GM23338 (cell line): ENCODE results near the gene GSAP. TPM values are rescaled to one million over a fixed set of nuclear protein-coding genes. Genes with fewer than 3 reads are reported as not detected.

ENCODE experiments used
- ATAC-seq: fragments of 200-7000 bp; cut with Tn5 transposase; 3 replicates; pipeline ENCODE4 v1.9.1; 2020
- DNase-seq: peaks from one replicate; pipeline ENCODE4 v3.0.0-alpha.2; 2015; ENCODE audit warnings: low spot score
- H2AFZ ChIP-seq: fragments of 200-600 bp; sonication (generic); 2 replicates; pipeline ENCODE4 v1.8.0; 2016; ENCODE audit warnings: antibody characterized with exemption, mild to moderate bottlenecking, moderate library complexity
- H3F3A ChIP-seq: fragments of 200-600 bp; sonication (generic); replicated peaks from 2 replicates; pipeline ENCODE4 v1.8.0; 2017; ENCODE audit warnings: antibody characterized with exemption, mixed run types, low read depth
- H3K27ac ChIP-seq: fragments of 200-600 bp; sonication (generic); 2 replicates; pipeline ENCODE4 v1.6.1; 2016; ENCODE audit warnings: low read depth
- H3K27me3 ChIP-seq: fragments of 200-600 bp; sonication (generic); 2 replicates; pipeline ENCODE4 v1.8.0; 2016; ENCODE audit warnings: mild to moderate bottlenecking, mixed run types, moderate library complexity; ENCODE audit not compliant: insufficient read depth
- H3K36me3 ChIP-seq: fragments of 200-600 bp; sonication (generic); 2 replicates; pipeline ENCODE4 v1.8.0; 2016; ENCODE audit warnings: mild to moderate bottlenecking; ENCODE audit not compliant: insufficient read depth
- H3K4me1 ChIP-seq: fragments of 200-600 bp; sonication (generic); 2 replicates; pipeline ENCODE4 v1.8.0; 2016; ENCODE audit warnings: mild to moderate bottlenecking, moderate library complexity; ENCODE audit not compliant: insufficient read depth
- H3K4me2 ChIP-seq: fragments of 200-600 bp; sonication (generic); 2 replicates; pipeline ENCODE4 v1.7.1; 2017; ENCODE audit warnings: mixed run types
- H3K4me3 ChIP-seq: fragments of 200-600 bp; sonication (generic); 2 replicates; pipeline ENCODE4 v1.6.1; 2016; ENCODE audit warnings: mixed run types
- H3K79me2 ChIP-seq: fragments of 200-600 bp; sonication (generic); replicated peaks from 2 replicates; pipeline ENCODE4 v1.8.0; 2017; ENCODE audit warnings: mild to moderate bottlenecking; ENCODE audit not compliant: insufficient read depth
- H3K9me2 ChIP-seq: fragments of 200-600 bp; sonication (generic); 2 replicates; pipeline ENCODE4 v1.8.0; 2017; ENCODE audit not compliant: insufficient read depth
- H4K20me1 ChIP-seq: fragments of 200-600 bp; sonication (generic); replicated peaks from 2 replicates; pipeline ENCODE4 v1.8.0; 2017; ENCODE audit warnings: mild to moderate bottlenecking; ENCODE audit not compliant: insufficient read depth
- H3K27ac Mint-ChIP-seq: 2 replicates; pipeline ENCODE4 v1.8.0; 2020; ENCODE audit warnings: inconsistent platforms, mild to moderate bottlenecking, moderate library complexity, mixed read lengths
- H3K27me3 Mint-ChIP-seq: 3 replicates; pipeline ENCODE4 v1.8.0; 2022; ENCODE audit warnings: low read depth, mild to moderate bottlenecking, moderate library complexity, mixed read lengths, inconsistent platforms; ENCODE audit not compliant: insufficient read depth, poor library complexity
- H3K36me3 Mint-ChIP-seq: 3 replicates; pipeline ENCODE4 v1.8.0; 2021; ENCODE audit warnings: low read depth, mild to moderate bottlenecking, inconsistent platforms, moderate library complexity, mixed read lengths
- H3K4me1 Mint-ChIP-seq: 3 replicates; pipeline ENCODE4 v1.8.0; 2020; ENCODE audit warnings: mild to moderate bottlenecking, inconsistent platforms, mixed read lengths
- H3K4me3 Mint-ChIP-seq: 3 replicates; pipeline ENCODE4 v1.8.0; 2021; ENCODE audit warnings: moderate library complexity, mild to moderate bottlenecking, inconsistent platforms, mixed read lengths
- H3K9me3 Mint-ChIP-seq: 3 replicates; pipeline ENCODE4 v1.8.0; 2020; ENCODE audit warnings: moderate library complexity, mild to moderate bottlenecking, inconsistent platforms, mixed read lengths
- CREB1 ChIP-seq: fragments of 250-450 bp; sonication (Bioruptor Pico); IDR thresholded peaks from 2 replicates; pipeline ENCODE4 v1.5.0; 2020; ENCODE audit warnings: low read depth, mild to moderate bottlenecking, moderate library complexity
- ETS1 ChIP-seq: IDR thresholded peaks from 2 replicates; pipeline ENCODE4 v1.6.1; 2016; ENCODE audit warnings: antibody characterized with exemption
- EZH2 ChIP-seq: fragments of 200-600 bp; sonication (generic); IDR thresholded peaks from one replicate; pipeline ENCODE4 v1.8.0; 2017; ENCODE audit warnings: antibody characterized with exemption, mild to moderate bottlenecking, low read depth; ENCODE audit not compliant: unreplicated experiment
- EZH2phosphoT487 ChIP-seq: fragments of 200-600 bp; sonication (generic); IDR thresholded peaks from one replicate; pipeline ENCODE4 v1.8.1; 2018; ENCODE audit warnings: antibody characterized with exemption; ENCODE audit not compliant: unreplicated experiment
- REST ChIP-seq: IDR thresholded peaks from one replicate; pipeline ENCODE4 v1.6.1; 2018; ENCODE audit warnings: antibody characterized with exemption; ENCODE audit not compliant: unreplicated experiment
- STAT1 ChIP-seq: IDR thresholded peaks from one replicate; pipeline ENCODE4 v1.6.1; 2016; ENCODE audit warnings: antibody characterized with exemption; ENCODE audit not compliant: unreplicated experiment
- ZNF331 ChIP-seq: fragments of 250-450 bp; sonication (Bioruptor Pico); IDR thresholded peaks from 2 replicates; pipeline ENCODE4 v1.5.0; 2020; ENCODE audit warnings: low read depth, mild to moderate bottlenecking, moderate library complexity
- polyA plus RNA-seq: library from polyadenylated mRNA; unstranded; fragments of >200 nt; fragmentation: Nextera tagmentation; extraction: Ambion mirVana; gene quantifications from 2 replicates; pipeline ENCODE4 v1.2.1, GENCODE V29; 2016
- total RNA-seq: library from RNA; depleted of rRNA; stranded (reverse); fragments of >200 nt; shearing (Covaris generic); gene quantifications from 2 replicates; pipeline ENCODE4 v1.2.3, GENCODE V29; 2014

The GSAP gene
- total and polyA plus RNA-seq, 2 experiments from 2014 or later: 0.63 to 1.1 TPM

GRCh38 chr7:77455321-77455720, 39.2 kb upstream of the GSAP start:
- Histone ChIP-seq H4K20me1 (no peaks in the 10 kb centered on the region), H3K4me2 (no peak overlapping the region), H3K4me1 (no peaks in the 10 kb centered on the region), H2AFZ (no peak overlapping the region), H3K79me2 (no peaks in the 10 kb centered on the region), H3K36me3 (no peaks in the 10 kb centered on the region), H3K27ac (no peak overlapping the region), H3K27me3 (no peaks in the 10 kb centered on the region), H3F3A (no peaks in the 10 kb centered on the region), H3K9me2 (no peaks in the 10 kb centered on the region), H3K4me3 (no peak overlapping the region)
- H3K27me3 Mint-ChIP-seq: no peaks in the 10 kb centered on the region
- DNase-seq (no peak), ATAC-seq (no peak)
- H3K36me3 Mint-ChIP-seq: no peaks in the 10 kb centered on the region
- TF ChIP-seq ZNF331 (no peak), REST (no peak), EZH2 (no peak), ETS1 (no peak)
- no peaks in the 10 kb centered on the region for H3K9me3 Mint-ChIP-seq
- no peaks in the 10 kb centered on the region for H3K4me1 Mint-ChIP-seq
- no peak overlapping the region for H3K4me3 Mint-ChIP-seq
- H3K27ac Mint-ChIP-seq: no peak overlapping the region

GRCh38 chr7:77454802-77455201, 38.7 kb upstream of the GSAP start:
- Histone ChIP-seq H3K79me2 (no peaks in the 10 kb centered on the region), H3K9me2 (no peaks in the 10 kb centered on the region), H3K27ac (no peak overlapping the region), H3K36me3 (no peaks in the 10 kb centered on the region), H3K4me2 (no peak overlapping the region), H4K20me1 (no peaks in the 10 kb centered on the region), H3K4me3 (no peak overlapping the region), H3K27me3 (no peaks in the 10 kb centered on the region), H2AFZ (no peak overlapping the region), H3F3A (no peaks in the 10 kb centered on the region), H3K4me1 (no peaks in the 10 kb centered on the region)
- no peaks in the 10 kb centered on the region for H3K9me3 Mint-ChIP-seq
- no peaks in the 10 kb centered on the region for H3K4me1 Mint-ChIP-seq
- H3K27ac Mint-ChIP-seq: no peak overlapping the region
- no peaks in the 10 kb centered on the region for H3K36me3 Mint-ChIP-seq
- DNase-seq (no peak), ATAC-seq (no peak)
- H3K27me3 Mint-ChIP-seq: no peaks in the 10 kb centered on the region
- H3K4me3 Mint-ChIP-seq: no peak overlapping the region
- no peak for TF ChIP-seq REST
- TF ChIP-seq EZH2phosphoT487: no peak
- no peak for TF ChIP-seq CREB1 (CRISPR knock-in tag)
- no peak for TF ChIP-seq STAT1
